Right ventricle myocardium superior (tissue), 1 donor: ENCODE results near the gene TRMU. TPM values are rescaled to one million over a fixed set of nuclear protein-coding genes. Genes with fewer than 3 reads are reported as not detected.

Experiments
- ATAC-seq: fragments of 200-7000 bp; cut with Tn5 transposase; one replicate; pipeline ENCODE4 v1.9.1; 2020; ENCODE audit warnings: mild to moderate bottlenecking; ENCODE audit not compliant: poor library complexity
- DNase-seq: peaks from one replicate; pipeline ENCODE4 v3.0.0-alpha.2; 2020
- intact Hi-C: fragments of 100-400 bp; cut with DNase I; formaldehyde crosslinking; loops from one replicate; pipeline ENCODE4 v1.11.2; 2022
- total RNA-seq: library from RNA; stranded (reverse); fragmentation: NEBNext Ultra II Directional; extraction: Animal tissue kit (Norgen Biotek cat#: 25700); gene quantifications from one replicate; pipeline ENCODE4 v1.2.1, GENCODE V29; 2021
- donor health status: DM: no; HTN: yes; CAD: no; lungs with severe emphysema.

The TRMU gene
- total RNA-seq, 1 donor from 2014 or later, result 37.7 TPM

- ATAC-seq (no peak), DNase-seq (peak; percentile 25)
- intact Hi-C loops, result no loop called here
These were observed 15.7 kb downstream of the TRMU start for GRCh38 chr22:46351131-46351735.

- ATAC-seq (no peak), DNase-seq (peak; percentile 22)
- intact Hi-C loops, result no loop called here
These were observed 16.3 kb downstream of the TRMU start for GRCh38 chr22:46351767-46352166.

GRCh38 chr22:46352276-46352675, 16.8 kb downstream of the TRMU start:
- DNase-seq, result peak; percentile 20
- no peak for ATAC-seq
- intact Hi-C loops, result no loop called here

GRCh38 chr22:46352691-46353386, 17.3 kb downstream of the TRMU start:
- intact Hi-C loops, result no loop called here
- ATAC-seq (peak; percentile 73), DNase-seq (peak; percentile 78)

GRCh38 chr22:46353483-46354105, 18.1 kb downstream of the TRMU start:
- intact Hi-C loops, result no loop called here
- DNase-seq, result peak; percentile 33
- peak; percentile 4 for ATAC-seq

GRCh38 chr22:46354176-46354992, 18.9 kb downstream of the TRMU start:
- intact Hi-C loops, result no loop called here
- DNase-seq, result peak; percentile 48
- ATAC-seq, result no peak

GRCh38 chr22:46354993-46355305, 19.4 kb downstream of the TRMU start:
- ATAC-seq (no peak), DNase-seq (no peak)
- intact Hi-C loops, result loop anchor here (5.0 kb wide), 1 partner anchor 187 kb away; no protein-coding TSS in a partner anchor

GRCh38 chr22:46355369-46355995, 20.0 kb downstream of the TRMU start:
- DNase-seq (peak; percentile 79), ATAC-seq (peak; percentile 49)
- intact Hi-C loops, result loop anchor here (5.0 kb wide), 1 partner anchor 187 kb away; no protein-coding TSS in a partner anchor

- intact Hi-C loops, result loop anchor here (5.0 kb wide), 1 partner anchor 186 kb away; no protein-coding TSS in a partner anchor
- DNase-seq (no peak), ATAC-seq (no peak)
These were observed 20.5 kb downstream of the TRMU start for GRCh38 chr22:46355996-46356471.

- no peak for DNase-seq
- ATAC-seq, result no peak
- intact Hi-C loops, result loop anchor here (5.0 kb wide), 1 partner anchor 186 kb away; no protein-coding TSS in a partner anchor
These were observed 21.3 kb downstream of the TRMU start for GRCh38 chr22:46356496-46357480.

GRCh38 chr22:46357711-46358520, 22.4 kb downstream of the TRMU start:
- ATAC-seq (no peak), DNase-seq (no peak)
- intact Hi-C loops, result loop anchor here (5.0 kb wide), 1 partner anchor 184 kb away; no protein-coding TSS in a partner anchor

- DNase-seq (no peak), ATAC-seq (no peak)
- intact Hi-C loops, result loop anchor here (5.0 kb wide), 1 partner anchor 184 kb away; no protein-coding TSS in a partner anchor
These were observed 23.3 kb downstream of the TRMU start for GRCh38 chr22:46358766-46359165.

- intact Hi-C loops, result loop anchor here (5.0 kb wide), 1 partner anchor 183 kb away; no protein-coding TSS in a partner anchor
- ATAC-seq, result no peak
- DNase-seq, result no peak
These were observed 23.8 kb downstream of the TRMU start for GRCh38 chr22:46359362-46359761.

- intact Hi-C loops, result no loop called here
- no peak for ATAC-seq
- DNase-seq, result no peak
These were observed 24.6 kb downstream of the TRMU start for GRCh38 chr22:46360097-46360496.

- intact Hi-C loops, result no loop called here
- ATAC-seq, result no peak
- DNase-seq, result no peak
These were observed 25.4 kb downstream of the TRMU start for GRCh38 chr22:46360891-46361290.

GRCh38 chr22:46361826-46362202, 26.3 kb downstream of the TRMU start:
- ATAC-seq, result no peak
- DNase-seq, result no peak
- intact Hi-C loops, result no loop called here
